Spinal cord (tissue), 10 donors: Measurements from ENCODE around the gene ACTN4. TPM values are rescaled to one million over a fixed set of nuclear protein-coding genes. Genes with fewer than 3 reads are reported as not detected.

Source experiments
- DNase-seq, 6 donors: peaks; one replicate each; pipeline versions ENCODE4 v3.0.0 to v3.0.0-alpha.2; 2013 to 2015; ENCODE audit warnings: low spot score in 6 of 6, low read depth in 4 of 6
- H3K27ac ChIP-seq: one replicate; pipeline ENCODE4 v1.5.1; 2013; ENCODE audit warnings: low read depth, low read length, control low read depth
- H3K27me3 ChIP-seq: one replicate; pipeline ENCODE4 v1.6.1; 2013; ENCODE audit warnings: low read length; ENCODE audit not compliant: control insufficient read depth, insufficient read depth
- H3K36me3 ChIP-seq: one replicate; pipeline ENCODE4 v1.6.1; 2013; ENCODE audit warnings: low read length; ENCODE audit not compliant: control insufficient read depth, insufficient read depth
- H3K4me1 ChIP-seq: one replicate; pipeline ENCODE4 v1.6.1; 2013; ENCODE audit warnings: low read length; ENCODE audit not compliant: control insufficient read depth, insufficient read depth
- H3K4me3 ChIP-seq: one replicate; pipeline ENCODE4 v1.5.1; 2013; ENCODE audit warnings: low read depth, low read length, control low read depth
- H3K9me3 ChIP-seq: one replicate; pipeline ENCODE4 v1.6.1; 2013; ENCODE audit warnings: low read length; ENCODE audit not compliant: control insufficient read depth, insufficient read depth
- WGBS: methylation state at CpG from one replicate; pipeline ENCODE4 v1.1.5; 2013; ENCODE audit warnings: missing lambda C conversion rate; ENCODE audit not compliant: insufficient coverage; 5-methylcytosine and 5-hydroxymethylcytosine counted together
- polyA plus RNA-seq, 2 donors: library from polyadenylated mRNA; unstranded; fragments of 120-200 nt; gene quantifications; one replicate each; pipeline ENCODE4 v1.2.1, GENCODE V29; 2013; ENCODE audit not compliant: insufficient read length in 2 of 2
- total RNA-seq, 2 donors: library from RNA; depleted of rRNA in 1 of 2; stranded (reverse); fragments of 120-200 nt in 1 of 2; fragments of >200 nt in 1 of 2; gene quantifications; one replicate each; pipeline versions ENCODE4 v1.2.3 to v1.2.4, GENCODE V29; 2013 to 2014
- donor health status: healthy.

The ACTN4 gene
- total and polyA plus RNA-seq, 4 donors, result 103 to 297 (median 217) TPM

DNA sequence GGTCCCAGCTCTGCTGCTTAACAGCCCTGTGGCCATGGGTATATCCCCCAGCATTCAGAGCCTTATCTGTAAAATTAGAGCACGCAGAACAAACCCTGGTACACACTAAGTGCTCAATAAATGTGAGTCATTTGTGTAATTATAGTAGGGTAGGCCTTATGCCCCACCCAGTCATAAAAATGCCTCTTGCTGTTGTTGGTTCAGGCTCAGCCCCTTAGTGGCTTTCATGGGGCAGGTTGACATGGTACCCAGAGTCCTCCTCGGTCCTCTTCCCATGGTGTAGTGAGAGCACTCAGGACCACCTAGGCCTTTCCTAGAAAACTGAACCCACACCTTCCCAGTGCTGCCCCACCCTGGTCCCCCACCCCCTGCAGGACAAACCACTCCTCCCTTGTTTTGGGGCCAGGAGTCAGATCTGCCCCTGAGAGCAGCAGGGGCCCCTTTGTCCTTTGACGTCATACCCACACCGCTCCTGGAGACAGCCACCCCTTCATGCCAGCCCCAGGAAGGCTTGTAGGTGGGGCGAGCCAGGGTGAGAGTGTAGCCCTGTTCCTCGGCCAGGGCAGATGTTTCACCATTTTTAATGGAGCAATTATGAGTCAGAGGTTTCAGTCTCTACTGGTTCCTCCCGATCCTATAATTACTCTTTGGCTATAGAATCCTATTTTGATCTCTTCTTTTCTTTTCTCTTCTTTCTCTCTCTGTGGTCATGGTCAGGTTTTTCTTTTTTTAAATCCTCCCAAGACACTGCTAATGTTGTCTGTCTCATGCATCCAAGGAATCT lies 36.8 kb downstream of the ACTN4 start:
- Histone ChIP-seq H3K27me3 (no peaks in the 10 kb centered on the region), H3K4me1 (peaks cover 37% of the 10 kb centered on the region), H3K4me3 (no peak overlapping the region), H3K36me3 (peaks cover 6% of the 10 kb centered on the region), H3K27ac (peak overlapping the region; percentile 59), H3K9me3 (no peaks in the 10 kb centered on the region)
- DNase-seq, result no peak
- WGBS, result 52% methylated on average over 3 of the region's 7 CpGs

DNA sequence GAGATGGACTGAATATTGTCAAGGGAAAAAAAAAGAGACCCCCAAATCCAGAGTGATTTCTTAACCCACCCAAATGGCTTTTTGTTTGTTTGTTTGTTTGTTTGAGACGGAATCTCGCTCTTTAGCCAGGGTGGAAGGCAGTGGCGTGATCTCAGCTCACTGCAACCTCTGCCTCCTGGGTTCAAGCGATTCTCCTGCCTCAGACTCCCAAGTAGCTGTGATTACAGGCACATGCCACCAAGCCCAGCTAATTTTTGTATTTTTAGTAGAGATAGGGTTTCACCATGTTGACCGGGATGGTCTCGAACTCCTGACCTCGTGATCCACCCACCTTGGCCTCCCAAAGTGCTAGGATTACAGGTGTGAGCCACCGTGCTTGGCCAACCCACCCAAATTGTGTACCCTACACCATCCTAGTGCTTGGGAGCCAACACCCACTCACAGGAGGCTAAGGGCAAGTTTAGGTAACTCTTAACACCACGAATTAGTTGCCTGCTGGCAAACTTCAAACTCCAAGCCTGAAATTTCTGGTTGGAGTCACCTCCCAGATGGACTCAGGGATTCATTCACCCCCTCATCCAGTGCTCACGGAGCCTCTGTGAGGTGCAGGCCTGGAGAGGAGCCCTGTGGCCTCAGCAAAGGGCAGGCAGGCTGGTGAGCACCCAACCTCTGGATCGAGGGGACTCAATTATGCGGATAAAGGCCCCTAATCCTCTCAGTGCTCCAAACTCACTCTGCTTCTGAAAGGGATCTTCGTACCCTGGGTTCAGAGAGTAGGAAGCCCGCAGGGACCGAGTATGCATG lies 37.6 kb downstream of the ACTN4 start:
- H3K27ac ChIP-seq, result peak overlapping the region; percentile 59
- H3K27me3 ChIP-seq, result no peaks in the 10 kb centered on the region
- 77% methylated on average over 11 of the region's 15 CpGs for WGBS
- DNase-seq, result no peak
- H3K9me3 ChIP-seq, result no peaks in the 10 kb centered on the region
- peaks cover 6% of the 10 kb centered on the region for H3K36me3 ChIP-seq
- H3K4me1 ChIP-seq, result peaks cover 38% of the 10 kb centered on the region
- no peak overlapping the region for H3K4me3 ChIP-seq

DNA sequence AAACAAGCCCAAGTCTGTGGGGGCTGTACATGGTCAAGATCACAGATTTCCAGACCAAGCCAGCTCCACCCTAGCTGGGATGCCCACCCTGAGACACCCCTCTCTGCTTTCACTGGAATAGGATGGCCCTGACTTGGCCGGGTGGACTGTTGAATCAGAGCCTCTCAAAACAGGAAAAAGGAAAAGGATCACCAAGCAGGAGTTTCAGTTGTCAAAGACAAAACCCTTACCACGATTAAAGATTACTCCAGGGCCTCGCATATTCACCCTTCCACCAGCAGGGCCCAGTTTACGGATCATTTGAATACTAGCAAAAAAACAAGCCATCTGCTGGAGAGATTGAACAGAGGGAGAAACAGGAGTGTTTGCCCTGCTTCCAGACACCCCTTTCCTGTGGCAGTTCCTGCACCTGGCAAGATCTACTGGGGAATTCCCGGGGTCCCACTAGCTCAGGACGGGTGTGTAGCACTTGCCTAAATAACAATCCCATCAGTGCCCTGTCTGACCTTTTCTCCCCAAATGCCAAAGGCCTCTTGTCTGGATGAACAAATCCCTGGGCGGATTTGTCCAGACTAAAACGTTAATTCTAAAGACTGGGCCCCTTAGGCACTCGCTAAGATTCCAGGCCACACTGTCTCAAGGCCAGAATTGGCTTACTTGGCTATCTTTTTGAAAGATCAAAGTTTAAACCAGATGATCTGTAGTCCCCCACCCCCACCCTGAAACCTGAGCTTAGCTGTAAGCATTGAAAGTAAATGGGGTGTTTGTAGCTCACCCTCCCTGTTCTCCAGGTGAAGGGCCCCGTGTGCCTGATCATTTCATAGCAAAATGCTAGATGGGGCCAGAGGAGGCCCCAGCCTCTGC lies 38.4 kb downstream of the ACTN4 start:
- Histone ChIP-seq H3K9me3 (no peaks in the 10 kb centered on the region), H3K27ac (peak overlapping the region; percentile 59), H3K27me3 (no peaks in the 10 kb centered on the region), H3K4me3 (no peak overlapping the region), H3K36me3 (peaks cover 6% of the 10 kb centered on the region), H3K4me1 (peaks cover 40% of the 10 kb centered on the region)
- peak in 2 of 6 donors; percentile 23 to 78 for DNase-seq
- WGBS, result 26% methylated on average over 5 of the region's 10 CpGs

- DNase-seq, result no peak
- peaks cover 6% of the 10 kb centered on the region for H3K36me3 ChIP-seq
- 94% methylated on average over 5 of the region's 5 CpGs for WGBS
- H3K27me3 ChIP-seq, result no peaks in the 10 kb centered on the region
- H3K4me3 ChIP-seq, result no peak overlapping the region
- H3K9me3 ChIP-seq, result no peaks in the 10 kb centered on the region
- peak overlapping the region; percentile 59 for H3K27ac ChIP-seq
- peaks cover 42% of the 10 kb centered on the region for H3K4me1 ChIP-seq
Measured at GRCh38 chr19:38686530-38686888, 39.1 kb downstream of the ACTN4 start.

- H3K9me3 ChIP-seq, result no peaks in the 10 kb centered on the region
- 100% methylated on average over 1 of the region's 7 CpGs for WGBS
- no peaks in the 10 kb centered on the region for H3K27me3 ChIP-seq
- H3K36me3 ChIP-seq, result peaks cover 10% of the 10 kb centered on the region
- H3K27ac ChIP-seq, result no peak overlapping the region
- H3K4me3 ChIP-seq, result no peak overlapping the region
- no peak for DNase-seq
- H3K4me1 ChIP-seq, result peaks cover 51% of the 10 kb centered on the region
Measured at GRCh38 chr19:38687837-38688378, 40.5 kb downstream of the ACTN4 start.

GRCh38 chr19:38690146-38690545 lies 42.7 kb downstream of the ACTN4 start:
- DNase-seq, result no peak
- peaks cover 12% of the 10 kb centered on the region for H3K36me3 ChIP-seq
- no peak overlapping the region for H3K4me3 ChIP-seq
- H3K27ac ChIP-seq, result peak overlapping the region; percentile 29
- no peaks in the 10 kb centered on the region for H3K27me3 ChIP-seq
- no peaks in the 10 kb centered on the region for H3K9me3 ChIP-seq
- WGBS, result 81% methylated on average over 14 of the region's 14 CpGs
- peaks cover 57% of the 10 kb centered on the region for H3K4me1 ChIP-seq

DNA sequence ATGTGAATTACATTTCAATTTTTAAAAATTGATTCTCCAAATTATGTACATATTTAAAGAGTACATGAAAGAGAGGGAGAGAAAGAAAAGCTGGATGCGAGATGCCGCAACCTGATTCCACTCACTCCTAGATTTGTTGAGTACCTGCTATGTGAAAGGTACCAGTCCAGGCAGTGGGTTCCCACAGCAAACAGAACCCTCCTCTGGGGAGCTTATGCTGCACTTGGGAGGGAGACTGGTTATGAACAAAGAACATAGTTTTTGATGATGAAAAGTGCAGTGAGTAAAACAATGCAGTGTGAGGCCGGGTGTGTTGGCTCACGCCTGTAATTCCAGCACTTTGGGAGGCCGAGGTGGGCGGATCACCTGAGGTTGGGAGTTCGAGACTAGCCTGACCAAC lies 43.4 kb downstream of the ACTN4 start:
- WGBS, result 88% methylated on average over 3 of the region's 7 CpGs
- peaks cover 18% of the 10 kb centered on the region for H3K36me3 ChIP-seq
- peaks cover 58% of the 10 kb centered on the region for H3K4me1 ChIP-seq
- peak overlapping the region; percentile 29 for H3K27ac ChIP-seq
- no peak overlapping the region for H3K4me3 ChIP-seq
- no peak for DNase-seq
- H3K27me3 ChIP-seq, result no peaks in the 10 kb centered on the region
- no peaks in the 10 kb centered on the region for H3K9me3 ChIP-seq

DNA sequence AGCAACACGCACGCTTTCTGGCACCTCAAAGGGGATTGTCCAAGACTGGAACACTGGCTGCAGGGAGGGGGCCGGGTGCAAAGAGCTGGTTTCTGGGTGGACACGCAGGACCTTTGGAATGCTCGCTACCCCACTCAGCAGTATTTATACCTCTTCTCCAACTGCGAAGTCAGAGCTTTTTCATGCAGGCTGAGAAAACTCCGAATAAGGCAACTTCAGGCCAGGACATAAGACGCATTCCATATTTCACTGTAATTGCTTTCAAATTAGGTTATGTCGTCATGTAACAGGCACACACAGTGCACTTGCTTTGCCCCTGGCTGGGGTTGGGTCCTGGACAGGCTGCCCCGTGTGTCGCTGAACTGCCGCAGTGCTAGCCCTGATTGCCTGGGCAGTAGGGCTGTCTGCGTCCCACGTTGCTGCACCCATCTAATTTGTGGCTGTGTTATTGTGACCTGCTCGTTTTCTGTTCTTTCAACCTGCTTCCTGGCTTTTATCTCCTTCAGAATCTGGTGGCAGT lies 44.5 kb downstream of the ACTN4 start:
- peaks cover 56% of the 10 kb centered on the region for H3K4me1 ChIP-seq

More for the DNA sequence above, 44.5 kb downstream of the ACTN4 start:
- 78% methylated on average over 13 of the region's 15 CpGs for WGBS
- peak in 1 of 6 donors; percentile 37 for DNase-seq
- Histone ChIP-seq H3K27ac (peak overlapping the region; percentile 76), H3K27me3 (no peaks in the 10 kb centered on the region), H3K9me3 (no peaks in the 10 kb centered on the region), H3K4me3 (no peak overlapping the region), H3K36me3 (peaks cover 21% of the 10 kb centered on the region)
